Thyroid gland (tissue), 4 donors: ENCODE data around the gene RAB14. TPM values are rescaled to one million over a fixed set of nuclear protein-coding genes. Genes with fewer than 3 reads are reported as not detected.

ENCODE experiments used
- DNase-seq, 2 donors: peaks; one replicate each; pipeline ENCODE4 v3.0.0-alpha.2; 2019
- H3K27ac ChIP-seq, 3 donors: fragments of 200-600 bp; sonication (generic); 1 replicate in 2 of 3; 2 replicates in 1 of 3; pipeline ENCODE4 v1.5.1; 2016 to 2019; ENCODE audit warnings: mild to moderate bottlenecking in 1 of 3, moderate library complexity in 1 of 3
- H3K27me3 ChIP-seq: fragments of 200-600 bp; sonication (generic); one replicate; pipeline ENCODE4 v1.5.1; 2019
- H3K36me3 ChIP-seq, 2 donors: fragments of 200-600 bp; sonication (generic); one replicate each; pipeline ENCODE4 v1.5.1; 2016 to 2019
- H3K4me1 ChIP-seq, 2 donors: fragments of 200-600 bp; sonication (generic); one replicate each; pipeline ENCODE4 v1.5.1; 2017 to 2019
- H3K4me3 ChIP-seq, 3 donors: fragments of 200-600 bp; sonication (generic); replicated peaks in 1 of 3; 1 replicate in 2 of 3; 2 replicates in 1 of 3; pipeline ENCODE4 v1.5.1; 2016; ENCODE audit warnings: mild to moderate bottlenecking in 1 of 3
- H3K9me3 ChIP-seq: fragments of 200-600 bp; sonication (generic); one replicate; pipeline ENCODE4 v1.5.1; 2017
- POLR2A ChIP-seq, 2 donors: fragments of 450-650 bp; IDR thresholded peaks; one replicate each; pipeline ENCODE4 v1.6.1; 2017; ENCODE audit warnings: antibody characterized with exemption in 2 of 2, mild to moderate bottlenecking in 2 of 2, moderate library complexity in 1 of 2
- WGBS, 2 donors: methylation state at CpG; one replicate each; pipeline ENCODE4 v1.1.5; 2017; 5-methylcytosine and 5-hydroxymethylcytosine counted together
- intact Hi-C: fragments of 100-400 bp; cut with DNase I; formaldehyde crosslinking; loops from one replicate; pipeline ENCODE4 v1.15.1; 2023
- total RNA-seq, 4 donors: library from RNA; depleted of rRNA; stranded (reverse); fragments of >200 nt; gene quantifications; one replicate each; pipeline ENCODE4 v1.2.3, GENCODE V29; 2016
- TF ChIP-seq, protein P1 (sequence below), 6 experiments: fragments of 200-600 bp in 3 of 6; fragments of 450-650 bp in 3 of 6; sonication (generic) in 3 of 6; IDR thresholded peaks; one replicate each; pipeline ENCODE4 v1.5.1; 2016 to 2019; ENCODE audit warnings: antibody characterized with exemption in 6 of 6, mild to moderate bottlenecking in 2 of 6, inconsistent platforms in 1 of 6, moderate library complexity in 1 of 6

Gene RAB14
- total RNA-seq, 4 donors from 2014 or later: 44.6 to 55.8 (median 49.1) TPM

DNA sequence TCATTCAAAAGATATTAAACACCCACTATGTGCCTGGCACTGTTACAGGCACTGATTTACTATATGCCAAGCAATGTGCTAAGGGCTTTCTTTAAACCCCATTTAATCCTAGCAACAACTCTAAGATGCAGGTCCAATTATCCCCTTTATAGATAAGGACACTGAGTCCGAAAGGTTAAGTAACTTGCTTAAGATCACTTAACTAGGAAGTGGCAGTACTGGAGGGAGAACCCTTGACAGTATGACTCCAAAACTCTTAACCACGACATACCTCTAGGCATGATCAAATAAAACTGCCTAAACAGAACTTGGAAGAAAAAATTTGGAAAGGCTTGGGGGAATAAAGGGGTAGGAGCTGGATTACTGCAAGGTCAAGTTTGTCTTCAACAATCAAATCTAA is 1.7 kb downstream of the RAB14 start:
- no peak for DNase-seq
- WGBS, 2 donors: 22 to 35% methylated on average over 2 of the region's 2 CpGs
- Histone ChIP-seq H3K4me3 (peak overlapping the region in 2 of 3 donors; percentile 88 to 92), H3K4me1 (peaks cover 45 to 55% of the 10 kb centered on the region in 2 donors), H3K27ac (peak overlapping the region in 1 of 3 donors; percentile 98), H3K9me3 (no peaks in the 10 kb centered on the region), H3K36me3 (no peaks in the 10 kb centered on the region), H3K27me3 (no peaks in the 10 kb centered on the region)
- intact Hi-C loops: no loop called here
- TF ChIP-seq, protein P1, sequence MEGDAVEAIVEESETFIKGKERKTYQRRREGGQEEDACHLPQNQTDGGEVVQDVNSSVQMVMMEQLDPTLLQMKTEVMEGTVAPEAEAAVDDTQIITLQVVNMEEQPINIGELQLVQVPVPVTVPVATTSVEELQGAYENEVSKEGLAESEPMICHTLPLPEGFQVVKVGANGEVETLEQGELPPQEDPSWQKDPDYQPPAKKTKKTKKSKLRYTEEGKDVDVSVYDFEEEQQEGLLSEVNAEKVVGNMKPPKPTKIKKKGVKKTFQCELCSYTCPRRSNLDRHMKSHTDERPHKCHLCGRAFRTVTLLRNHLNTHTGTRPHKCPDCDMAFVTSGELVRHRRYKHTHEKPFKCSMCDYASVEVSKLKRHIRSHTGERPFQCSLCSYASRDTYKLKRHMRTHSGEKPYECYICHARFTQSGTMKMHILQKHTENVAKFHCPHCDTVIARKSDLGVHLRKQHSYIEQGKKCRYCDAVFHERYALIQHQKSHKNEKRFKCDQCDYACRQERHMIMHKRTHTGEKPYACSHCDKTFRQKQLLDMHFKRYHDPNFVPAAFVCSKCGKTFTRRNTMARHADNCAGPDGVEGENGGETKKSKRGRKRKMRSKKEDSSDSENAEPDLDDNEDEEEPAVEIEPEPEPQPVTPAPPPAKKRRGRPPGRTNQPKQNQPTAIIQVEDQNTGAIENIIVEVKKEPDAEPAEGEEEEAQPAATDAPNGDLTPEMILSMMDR (IDR thresholded peaks at IDR 0.05): no peak
- no peak for TF ChIP-seq POLR2A (IDR thresholded peaks at IDR 0.05)

DNA sequence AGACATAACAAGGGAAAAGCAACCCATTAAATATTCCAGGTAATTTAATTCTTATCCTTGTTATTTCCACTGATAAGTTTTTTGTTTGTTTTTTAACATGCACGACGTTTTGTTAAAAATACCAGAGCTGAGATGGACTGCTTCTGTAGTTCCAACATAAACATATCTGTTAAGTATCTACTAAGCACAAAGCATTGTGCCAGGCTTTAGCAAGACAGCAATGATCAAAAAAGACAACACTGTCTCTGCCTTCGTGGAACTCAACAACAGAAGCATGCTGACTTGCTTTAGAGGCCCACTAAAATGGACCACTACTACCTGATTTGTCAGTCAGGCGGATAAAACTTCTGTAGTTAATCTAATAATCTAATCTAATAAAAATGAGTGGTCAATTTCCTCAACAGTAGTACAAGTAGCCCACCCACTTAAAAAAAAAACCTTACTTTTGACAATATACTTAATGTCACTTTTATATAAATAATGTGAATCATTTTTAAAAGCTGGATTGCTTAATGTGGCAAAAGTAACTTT is 3.1 kb downstream of the RAB14 start:
- no peaks in the 10 kb centered on the region for H3K9me3 ChIP-seq
- WGBS, 2 donors: 26 to 32% methylated on average over 4 of the region's 4 CpGs
- H3K27me3 ChIP-seq: no peaks in the 10 kb centered on the region
- no peaks in the 10 kb centered on the region for H3K36me3 ChIP-seq
- intact Hi-C loops: no loop called here
- no peak overlapping the region for H3K4me3 ChIP-seq
- no peak for TF ChIP-seq POLR2A (IDR thresholded peaks at IDR 0.05)
- TF ChIP-seq, protein P1 (IDR thresholded peaks at IDR 0.05): no peak
- peaks cover 50 to 66% of the 10 kb centered on the region in 2 donors for H3K4me1 ChIP-seq
- no peak overlapping the region for H3K27ac ChIP-seq
- no peak for DNase-seq

DNA sequence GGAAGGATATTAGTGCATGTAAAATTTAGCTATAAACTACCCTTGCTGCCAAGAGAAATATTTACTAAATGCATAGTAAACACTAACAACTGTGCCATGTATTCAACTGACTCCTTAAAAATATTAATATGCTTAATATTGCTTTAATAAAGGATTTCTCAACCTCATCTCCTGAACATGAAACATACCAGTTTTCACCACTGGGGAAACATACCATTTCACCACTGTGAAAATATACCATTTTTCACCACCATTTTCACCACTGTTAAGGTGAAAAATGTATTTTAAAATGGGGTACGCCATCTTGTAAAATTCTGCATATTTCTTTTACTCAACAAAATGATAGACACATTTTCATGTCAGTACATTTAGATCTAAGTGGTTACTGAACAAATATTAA is 4.5 kb downstream of the RAB14 start:
- Histone ChIP-seq H3K36me3 (no peaks in the 10 kb centered on the region), H3K9me3 (no peaks in the 10 kb centered on the region), H3K4me1 (peaks cover 56 to 73% of the 10 kb centered on the region in 2 donors), H3K27ac (no peak overlapping the region), H3K4me3 (no peak overlapping the region), H3K27me3 (no peaks in the 10 kb centered on the region)
- no peak for DNase-seq
- 97 to 98% methylated on average over 1 of the region's 1 CpG for WGBS, 2 donors
- TF ChIP-seq POLR2A (IDR thresholded peaks at IDR 0.05): no peak
- TF ChIP-seq, protein P1 (IDR thresholded peaks at IDR 0.05): no peak
- intact Hi-C loops: no loop called here

DNA sequence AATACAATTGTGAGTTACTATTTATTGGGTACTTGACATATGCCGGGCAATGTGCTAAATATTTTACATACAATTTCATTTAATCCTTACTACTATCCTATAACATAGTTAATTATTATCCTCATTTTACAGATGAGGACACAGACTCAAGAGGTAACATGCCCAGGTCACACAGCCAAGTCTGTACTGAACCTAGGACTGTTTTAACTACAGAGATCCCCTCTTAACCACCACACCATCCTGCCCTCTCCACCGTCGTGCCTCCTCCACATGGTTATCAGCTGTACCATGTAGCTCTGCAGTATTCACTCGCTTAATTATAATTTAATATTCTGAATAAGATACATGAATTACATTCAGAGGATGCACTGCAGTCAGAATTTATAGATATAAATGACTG is 5.3 kb downstream of the RAB14 start:
- Histone ChIP-seq H3K9me3 (no peaks in the 10 kb centered on the region), H3K4me3 (no peak overlapping the region), H3K4me1 (peaks cover 55 to 73% of the 10 kb centered on the region in 2 donors), H3K27ac (no peak overlapping the region), H3K27me3 (no peaks in the 10 kb centered on the region), H3K36me3 (no peaks in the 10 kb centered on the region)
- no peak for TF ChIP-seq POLR2A (IDR thresholded peaks at IDR 0.05)
- TF ChIP-seq, protein P1 (IDR thresholded peaks at IDR 0.05): no peak
- WGBS, 2 donors: 60 to 62% methylated on average over 4 of the region's 4 CpGs
- no peak for DNase-seq
- intact Hi-C loops: no loop called here

DNA sequence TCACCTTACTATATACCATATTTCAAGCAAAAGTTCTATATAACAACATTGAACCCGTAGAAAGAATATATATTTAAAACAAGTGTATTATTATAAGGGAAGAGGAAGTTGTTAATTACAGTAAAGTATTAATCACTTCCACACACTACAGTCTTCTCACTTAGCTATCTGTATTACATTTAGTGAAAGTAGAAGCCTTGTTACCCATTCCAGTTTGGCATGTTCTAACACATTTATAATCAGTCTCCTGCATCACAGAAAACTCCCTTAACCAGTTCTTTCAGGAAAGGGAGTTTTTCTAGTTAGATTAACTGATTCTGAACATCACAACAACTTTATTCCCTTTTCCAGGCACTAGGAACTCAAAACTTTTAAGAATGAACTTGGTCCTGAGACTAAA is 6.9 kb downstream of the RAB14 start:
- no peak for DNase-seq
- peaks cover 49 to 77% of the 10 kb centered on the region in 2 donors for H3K4me1 ChIP-seq
- WGBS, 2 donors: 46 to 53% methylated on average over 1 of the region's 1 CpG

More for the DNA sequence above, 6.9 kb downstream of the RAB14 start:
- TF ChIP-seq POLR2A (IDR thresholded peaks at IDR 0.05): no peak
- TF ChIP-seq, protein P1 (IDR thresholded peaks at IDR 0.05): no peak
- Histone ChIP-seq H3K36me3 (no peaks in the 10 kb centered on the region), H3K27ac (no peak overlapping the region), H3K9me3 (no peaks in the 10 kb centered on the region), H3K4me3 (no peak overlapping the region), H3K27me3 (no peaks in the 10 kb centered on the region)
- intact Hi-C loops: no loop called here
